Central memory CD8-positive, alpha-beta T cell (primary cell): ENCODE measurements around the gene NBAS.

ENCODE experiments used
- ATAC-seq: fragments of 150-1000 bp; cut with Tn5 transposase; replicated peaks from 2 replicates; pipeline ENCODE4 v1.10.0; 2022; ENCODE audit warnings: mild to moderate bottlenecking, moderate FRiP score, moderate number of reproducible peaks; ENCODE audit not compliant: poor library complexity, severe bottlenecking; ENCODE audit errors: extremely low read depth
- DNase-seq, 2 donors: peaks; one replicate each; pipeline ENCODE4 v3.0.0; 2021; ENCODE audit warnings: low spot score in 2 of 2
- H3K27ac Mint-ChIP-seq: one replicate; pipeline ENCODE4 v1.8.0; 2022; ENCODE audit warnings: low read depth, mild to moderate bottlenecking, moderate library complexity, mixed read lengths
- H3K27me3 Mint-ChIP-seq: one replicate; pipeline ENCODE4 v1.8.0; 2022; ENCODE audit warnings: mixed read lengths
- H3K36me3 Mint-ChIP-seq: one replicate; pipeline ENCODE4 v1.8.0; 2022; ENCODE audit warnings: mild to moderate bottlenecking, moderate library complexity, mixed read lengths; ENCODE audit not compliant: insufficient read depth
- H3K4me1 Mint-ChIP-seq: one replicate; pipeline ENCODE4 v1.8.0; 2022; ENCODE audit warnings: mixed read lengths
- H3K4me3 Mint-ChIP-seq: one replicate; pipeline ENCODE4 v1.8.0; 2022; ENCODE audit warnings: mild to moderate bottlenecking, moderate library complexity, mixed read lengths
- H3K9me3 Mint-ChIP-seq: one replicate; pipeline ENCODE4 v1.8.0; 2022; ENCODE audit warnings: mixed read lengths

The NBAS gene

GRCh38 chr2:15186118-15186517, 375.0 kb downstream of the NBAS start:
- ATAC-seq (no peak), DNase-seq (no peak)
- no peak overlapping the region for H3K27ac Mint-ChIP-seq
- no peaks in the 10 kb centered on the region for H3K9me3 Mint-ChIP-seq
- H3K27me3 Mint-ChIP-seq, result no peaks in the 10 kb centered on the region
- no peak overlapping the region for H3K4me3 Mint-ChIP-seq
- peaks cover 11% of the 10 kb centered on the region for H3K36me3 Mint-ChIP-seq
- H3K4me1 Mint-ChIP-seq, result peaks cover 3% of the 10 kb centered on the region

GRCh38 chr2:15184491-15184890, 376.6 kb downstream of the NBAS start:
- Mint-ChIP-seq H3K4me3 (no peak overlapping the region), H3K27me3 (no peaks in the 10 kb centered on the region), H3K9me3 (no peaks in the 10 kb centered on the region), H3K4me1 (peaks cover 17% of the 10 kb centered on the region), H3K36me3 (peaks cover 12% of the 10 kb centered on the region), H3K27ac (no peak overlapping the region)
- DNase-seq (no peak), ATAC-seq (no peak)

DNA sequence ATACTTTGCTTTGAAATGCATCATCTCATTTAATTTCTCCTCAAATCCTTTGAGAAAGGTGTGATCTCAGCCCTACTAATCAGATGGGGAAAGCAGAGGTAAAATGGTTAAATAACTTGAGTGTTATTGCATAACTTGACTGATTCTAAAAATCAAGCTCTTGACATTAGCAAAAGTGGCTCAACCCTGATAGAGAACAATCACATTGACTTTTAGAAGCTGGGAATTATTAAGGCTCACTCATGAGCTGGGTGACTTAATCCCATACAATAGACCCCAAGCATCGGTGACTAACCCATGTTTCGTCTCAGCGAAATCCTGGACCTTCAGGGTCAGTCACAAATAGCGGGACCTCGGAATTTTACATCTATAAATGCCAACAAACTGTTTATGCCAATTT, 378.9 kb downstream of the NBAS start:
- Mint-ChIP-seq H3K27me3 (no peaks in the 10 kb centered on the region), H3K9me3 (no peaks in the 10 kb centered on the region), H3K4me3 (no peak overlapping the region), H3K4me1 (peaks cover 38% of the 10 kb centered on the region), H3K36me3 (peaks cover 10% of the 10 kb centered on the region), H3K27ac (no peak overlapping the region)
- no peak for DNase-seq
- ATAC-seq, result no peak

GRCh38 chr2:15181092-15181745, 379.9 kb downstream of the NBAS start:
- Mint-ChIP-seq H3K27ac (no peak overlapping the region), H3K27me3 (no peaks in the 10 kb centered on the region), H3K36me3 (peaks cover 11% of the 10 kb centered on the region), H3K9me3 (no peaks in the 10 kb centered on the region), H3K4me1 (peaks cover 48% of the 10 kb centered on the region), H3K4me3 (no peak overlapping the region)
- ATAC-seq, result no peak
- DNase-seq, result no peak

DNA sequence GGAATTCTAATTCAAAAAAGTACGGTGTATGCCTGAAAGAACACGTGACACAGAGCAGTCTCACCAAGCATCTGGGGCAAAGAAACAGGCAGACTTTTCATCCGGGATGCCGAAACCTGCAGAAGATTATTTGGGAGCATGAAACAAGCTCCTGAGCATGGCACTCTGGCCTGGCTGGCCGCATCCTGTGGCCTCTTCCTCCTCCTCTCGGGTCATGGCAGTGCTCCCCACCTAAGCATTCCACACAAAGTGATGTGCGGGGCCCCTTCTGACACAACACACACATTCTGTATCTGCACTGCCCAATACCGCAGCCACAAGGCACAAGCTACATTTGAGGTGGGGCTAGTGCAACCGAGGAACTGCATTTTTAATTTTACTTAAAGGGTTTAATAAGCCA, 380.8 kb downstream of the NBAS start:
- no peaks in the 10 kb centered on the region for H3K27me3 Mint-ChIP-seq
- H3K4me3 Mint-ChIP-seq, result no peak overlapping the region
- ATAC-seq, result no peak
- no peak overlapping the region for H3K27ac Mint-ChIP-seq
- H3K36me3 Mint-ChIP-seq, result peaks cover 11% of the 10 kb centered on the region
- H3K9me3 Mint-ChIP-seq, result no peaks in the 10 kb centered on the region
- no peak for DNase-seq
- peaks cover 53% of the 10 kb centered on the region for H3K4me1 Mint-ChIP-seq

GRCh38 chr2:15178946-15179345, 382.2 kb downstream of the NBAS start:
- peak in 1 of 2 donors; percentile 43 for DNase-seq
- H3K36me3 Mint-ChIP-seq, result peaks cover 9% of the 10 kb centered on the region
- H3K4me3 Mint-ChIP-seq, result peak overlapping the region; percentile 48
- ATAC-seq, result peak; percentile 21
- no peaks in the 10 kb centered on the region for H3K27me3 Mint-ChIP-seq
- H3K4me1 Mint-ChIP-seq, result peaks cover 53% of the 10 kb centered on the region
- H3K9me3 Mint-ChIP-seq, result no peaks in the 10 kb centered on the region
- H3K27ac Mint-ChIP-seq, result peak overlapping the region; percentile 66

GRCh38 chr2:15177103-15177502, 384.0 kb downstream of the NBAS start:
- DNase-seq, result peak in 1 of 2 donors; percentile 66
- peaks cover 9% of the 10 kb centered on the region for H3K36me3 Mint-ChIP-seq
- no peaks in the 10 kb centered on the region for H3K9me3 Mint-ChIP-seq
- peaks cover 53% of the 10 kb centered on the region for H3K4me1 Mint-ChIP-seq
- peak overlapping the region; percentile 31 for H3K4me3 Mint-ChIP-seq
- H3K27ac Mint-ChIP-seq, result peak overlapping the region; percentile 91
- ATAC-seq, result peak; percentile 90
- no peaks in the 10 kb centered on the region for H3K27me3 Mint-ChIP-seq

- Mint-ChIP-seq H3K27ac (peak overlapping the region; percentile 91), H3K4me1 (peaks cover 53% of the 10 kb centered on the region), H3K9me3 (no peaks in the 10 kb centered on the region), H3K4me3 (peak overlapping the region; percentile 31), H3K36me3 (peaks cover 10% of the 10 kb centered on the region), H3K27me3 (no peaks in the 10 kb centered on the region)
- ATAC-seq (no peak), DNase-seq (no peak)
These were observed 384.5 kb downstream of the NBAS start for GRCh38 chr2:15176604-15177003.

DNA sequence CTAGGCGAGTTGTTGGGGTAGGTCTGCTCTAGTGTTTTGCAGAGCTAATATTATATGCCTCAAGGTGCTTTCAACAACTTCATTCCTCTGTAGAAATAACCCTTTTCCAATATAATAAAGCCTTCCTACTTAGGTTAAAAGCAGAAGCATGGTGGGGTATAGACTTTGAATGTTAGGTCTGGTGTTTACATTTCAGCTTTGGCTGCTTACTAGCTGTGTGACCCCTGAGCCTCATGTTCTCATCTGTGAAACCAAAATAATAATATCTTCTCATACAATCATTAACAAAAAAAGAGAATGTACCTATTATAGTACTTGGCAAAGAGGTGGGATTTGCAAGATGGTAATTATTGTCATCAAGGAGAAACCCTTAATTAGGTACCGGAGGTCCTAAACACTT, 386.6 kb downstream of the NBAS start:
- DNase-seq (no peak), ATAC-seq (no peak)
- Mint-ChIP-seq H3K36me3 (peaks cover 13% of the 10 kb centered on the region), H3K9me3 (no peaks in the 10 kb centered on the region), H3K27me3 (no peaks in the 10 kb centered on the region), H3K27ac (no peak overlapping the region), H3K4me1 (peaks cover 37% of the 10 kb centered on the region), H3K4me3 (no peak overlapping the region)

DNA sequence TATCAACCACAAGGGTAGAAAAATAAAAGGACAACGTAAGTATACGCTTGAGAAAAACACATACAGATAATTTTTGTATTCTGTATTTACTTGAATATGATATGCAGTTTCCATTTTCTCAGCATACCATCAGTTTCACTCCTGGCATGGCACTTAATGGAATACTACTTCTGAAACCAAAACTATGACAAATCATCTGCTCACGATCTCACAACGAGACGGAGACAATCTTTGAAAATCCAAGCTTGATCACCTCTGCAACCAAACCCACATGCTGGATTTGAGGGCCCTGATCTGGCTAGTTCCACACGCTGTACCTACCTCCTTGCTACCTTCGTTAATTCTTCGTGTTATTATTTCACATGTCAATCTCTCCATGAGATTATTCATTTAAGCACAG, 387.6 kb downstream of the NBAS start:
- DNase-seq, result no peak
- no peaks in the 10 kb centered on the region for H3K9me3 Mint-ChIP-seq
- no peak overlapping the region for H3K27ac Mint-ChIP-seq
- peaks cover 9% of the 10 kb centered on the region for H3K36me3 Mint-ChIP-seq
- no peaks in the 10 kb centered on the region for H3K27me3 Mint-ChIP-seq
- H3K4me3 Mint-ChIP-seq, result no peak overlapping the region
- H3K4me1 Mint-ChIP-seq, result peaks cover 26% of the 10 kb centered on the region
- no peak for ATAC-seq

DNA sequence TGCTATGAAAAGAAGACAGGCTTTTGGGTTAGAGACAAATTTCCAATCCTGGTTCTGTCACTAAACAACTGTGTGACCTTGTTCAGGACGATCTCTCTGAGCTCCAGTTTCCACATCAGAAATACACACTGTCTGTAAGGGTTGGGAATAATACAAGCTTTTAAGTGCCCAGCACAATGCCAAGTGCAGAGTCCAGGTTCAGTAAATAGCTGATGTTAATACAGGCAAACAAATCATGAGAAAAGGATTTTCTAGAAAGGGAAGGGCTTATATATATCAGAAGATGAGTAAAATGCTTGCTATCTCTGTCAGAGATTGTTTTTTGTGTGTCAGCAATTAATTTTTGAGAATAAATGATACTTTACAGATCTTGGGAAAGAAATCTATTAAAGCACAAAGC, 388.3 kb downstream of the NBAS start:
- no peaks in the 10 kb centered on the region for H3K27me3 Mint-ChIP-seq

DNA sequence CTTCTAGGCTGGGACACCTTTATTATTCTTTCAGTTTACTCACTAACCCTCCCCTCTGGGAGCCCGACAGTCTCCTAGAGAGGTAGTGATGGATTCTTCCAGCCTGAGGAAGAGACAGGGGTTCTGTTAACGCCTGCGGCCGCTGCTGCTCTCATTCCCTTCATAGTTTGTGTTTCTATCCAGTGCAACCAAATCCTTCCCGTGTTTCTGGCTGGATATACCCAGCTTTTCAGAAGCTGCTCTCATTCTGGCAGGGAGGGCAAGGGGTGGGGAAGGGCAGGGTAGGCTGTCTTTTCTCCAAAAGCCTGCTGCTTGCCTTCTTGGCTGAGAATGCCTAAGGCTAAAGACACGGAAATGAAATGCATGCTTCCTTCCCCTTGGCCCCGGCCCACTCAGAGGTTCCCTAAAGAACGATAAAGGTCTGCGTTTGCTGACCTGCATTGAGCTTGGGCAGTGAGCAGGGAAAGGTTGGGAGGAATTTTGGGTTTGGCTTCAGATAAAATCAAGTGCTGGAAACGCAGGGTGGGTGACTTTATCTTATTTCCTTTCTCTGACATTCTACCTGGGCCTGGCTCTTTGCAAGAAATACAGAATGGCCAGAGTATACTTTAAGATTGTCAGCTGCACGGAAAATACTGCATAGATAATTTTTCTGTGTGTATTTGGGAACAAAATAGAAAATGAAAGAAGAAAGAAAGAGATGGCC, 390.9 kb downstream of the NBAS start:
- DNase-seq (no peak), ATAC-seq (no peak)
- no peaks in the 10 kb centered on the region for H3K4me1 Mint-ChIP-seq
- peaks cover 11% of the 10 kb centered on the region for H3K36me3 Mint-ChIP-seq
- H3K27ac Mint-ChIP-seq, result no peak overlapping the region
- H3K4me3 Mint-ChIP-seq, result no peak overlapping the region
- H3K9me3 Mint-ChIP-seq, result no peaks in the 10 kb centered on the region
- no peaks in the 10 kb centered on the region for H3K27me3 Mint-ChIP-seq

More for the DNA sequence above, 388.3 kb downstream of the NBAS start:
- Mint-ChIP-seq H3K4me3 (no peak overlapping the region), H3K36me3 (peaks cover 8% of the 10 kb centered on the region), H3K4me1 (peaks cover 20% of the 10 kb centered on the region), H3K27ac (no peak overlapping the region), H3K9me3 (no peaks in the 10 kb centered on the region)
- ATAC-seq (no peak), DNase-seq (no peak)

DNA sequence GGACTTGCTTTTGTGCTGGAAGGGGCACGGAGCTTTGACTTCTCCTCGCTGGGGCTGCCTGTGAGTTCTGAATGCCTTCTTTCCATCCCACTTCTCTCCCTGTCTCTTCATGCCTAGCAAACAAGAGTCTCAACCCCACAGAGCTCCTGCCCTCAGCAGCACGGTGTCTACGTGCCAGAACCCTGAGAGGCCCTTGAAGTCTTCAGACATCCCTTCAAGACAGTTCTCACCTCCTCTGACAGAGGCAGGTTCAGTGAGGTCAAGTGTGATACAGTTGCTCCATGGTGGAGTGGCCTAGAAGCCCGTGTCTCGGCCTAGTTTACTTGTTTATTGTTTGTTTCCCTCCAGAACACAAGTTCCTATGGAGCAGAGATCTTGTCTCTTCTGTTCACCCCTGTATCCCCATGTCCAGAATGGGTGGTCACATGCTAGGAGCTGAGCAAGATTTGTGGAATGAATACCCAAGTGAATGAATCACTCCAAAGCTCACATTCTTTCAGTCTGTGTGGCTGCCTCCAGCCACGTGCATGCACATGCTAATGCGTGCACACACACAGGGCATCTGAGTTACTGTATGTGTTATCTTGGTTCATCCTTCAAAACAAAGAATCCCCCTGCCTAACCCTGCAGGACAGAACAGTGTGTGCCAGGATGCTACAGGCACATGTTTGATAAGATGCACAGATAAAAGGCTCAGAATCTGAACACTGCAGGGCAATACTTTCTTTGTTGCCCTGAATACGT, 391.6 kb downstream of the NBAS start:
- no peaks in the 10 kb centered on the region for H3K27me3 Mint-ChIP-seq
- no peak overlapping the region for H3K27ac Mint-ChIP-seq
- H3K36me3 Mint-ChIP-seq, result peaks cover 15% of the 10 kb centered on the region
- ATAC-seq, result no peak
- DNase-seq, result no peak
- no peaks in the 10 kb centered on the region for H3K9me3 Mint-ChIP-seq
- H3K4me3 Mint-ChIP-seq, result no peak overlapping the region
- H3K4me1 Mint-ChIP-seq, result no peaks in the 10 kb centered on the region
